Adrenal gland (tissue), 5 donors: ENCODE data around the gene COL6A1.

Source experiments
- CTCF ChIP-seq, 6 experiments: fragments of 450-650 bp in 4 of 6; fragments of 200-600 bp in 2 of 6; sonication (generic) in 1 of 6; IDR thresholded peaks; 1 replicate in 5 of 6; 2 replicates in 1 of 6; pipeline versions ENCODE4 v1.5.1 to v1.8.0; 2016 to 2021; ENCODE audit warnings: antibody characterized with exemption in 6 of 6, mild to moderate bottlenecking in 2 of 6, moderate library complexity in 1 of 6
- POLR2A ChIP-seq, 2 donors: fragments of 450-650 bp; IDR thresholded peaks; one replicate each; pipeline ENCODE4 v1.6.1; 2017; ENCODE audit warnings: antibody characterized with exemption in 2 of 2, mild to moderate bottlenecking in 2 of 2, moderate library complexity in 1 of 2
- donor health status: DM: no; HTN: no; CAD: no.

DNA sequence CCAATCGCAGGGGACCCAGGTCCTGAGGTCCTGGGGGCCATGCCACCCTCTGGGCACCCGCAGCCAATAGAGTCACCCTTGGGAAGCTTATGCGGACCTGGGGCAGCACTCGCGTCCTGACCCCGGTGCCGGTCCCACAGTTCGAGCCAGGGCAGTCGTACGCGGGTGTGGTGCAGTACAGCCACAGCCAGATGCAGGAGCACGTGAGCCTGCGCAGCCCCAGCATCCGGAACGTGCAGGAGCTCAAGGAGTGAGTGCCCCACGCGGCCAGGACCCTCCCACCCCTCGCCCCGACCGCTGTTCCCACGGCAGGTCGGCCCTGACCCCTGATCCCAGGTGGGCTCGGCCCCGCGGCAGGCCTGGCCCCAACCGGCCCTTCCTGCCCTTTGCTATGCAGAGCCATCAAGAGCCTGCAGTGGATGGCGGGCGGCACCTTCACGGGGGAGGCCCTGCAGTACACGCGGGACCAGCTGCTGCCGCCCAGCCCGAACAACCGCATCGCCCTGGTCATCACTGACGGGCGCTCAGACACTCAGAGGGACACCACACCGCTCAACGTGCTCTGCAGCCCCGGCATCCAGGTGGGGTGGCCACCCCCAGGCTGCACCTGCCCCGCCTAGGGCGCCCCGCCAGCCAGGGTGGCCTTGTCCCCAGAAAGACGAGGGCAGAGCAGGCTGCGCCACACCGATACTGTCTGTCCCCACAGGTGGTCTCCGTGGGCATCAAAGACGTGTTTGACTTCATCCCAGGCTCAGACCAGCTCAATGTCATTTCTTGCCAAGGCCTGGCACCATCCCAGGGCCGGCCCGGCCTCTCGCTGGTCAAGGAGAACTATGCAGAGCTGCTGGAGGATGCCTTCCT is 20.5 kb downstream of the COL6A1 start:
- TF ChIP-seq POLR2A (IDR thresholded peaks at IDR 0.05) (no peak), CTCF (IDR thresholded peaks at IDR 0.05) (no peak)
